Measurements from ENCODE around the gene TBATA.

The TBATA gene

GRCh38 chr10:70761031-70761601 lies 24.1 kb downstream of the TBATA start:
- no peak for DNase-seq (ENCODE audit: low read depth)

DNA sequence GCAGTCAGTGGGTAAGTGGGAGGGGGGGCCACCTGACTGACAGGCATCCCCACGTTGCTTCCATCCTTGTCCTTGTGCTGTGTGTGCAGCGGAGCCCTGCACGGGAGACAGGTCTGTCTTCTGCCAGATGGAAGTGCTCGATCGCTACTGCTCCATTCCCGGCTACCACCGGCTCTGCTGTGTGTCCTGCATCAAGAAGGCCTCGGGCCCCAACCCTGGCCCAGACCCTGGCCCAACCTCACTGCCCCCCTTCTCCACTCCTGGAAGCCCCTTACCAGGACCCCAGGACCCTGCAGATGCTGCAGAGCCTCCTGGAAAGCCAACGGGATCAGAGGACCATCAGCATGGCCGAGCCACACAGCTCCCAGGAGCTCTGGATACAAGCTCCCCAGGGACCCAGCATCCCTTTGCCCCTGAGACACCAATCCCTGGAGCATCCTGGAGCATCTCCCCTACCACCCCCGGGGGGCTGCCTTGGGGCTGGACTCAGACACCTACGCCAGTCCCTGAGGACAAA lies 24.8 kb downstream of the TBATA start:
- no peak for DNase-seq (ENCODE audit: low read depth)

GRCh38 chr10:70759781-70760180 lies 25.4 kb downstream of the TBATA start:
- DNase-seq (ENCODE audit: low read depth) = no peak

- DNase-seq (ENCODE audit: low read depth) = peak; percentile 57
These were observed 26.2 kb downstream of the TBATA start for GRCh38 chr10:70758757-70759514.

- DNase-seq (ENCODE audit: low read depth) = no peak
These were observed 27.3 kb downstream of the TBATA start for GRCh38 chr10:70757856-70758255.

- DNase-seq (ENCODE audit: low read depth) = no peak
These were observed 28.3 kb downstream of the TBATA start for GRCh38 chr10:70756700-70757360.

DNA sequence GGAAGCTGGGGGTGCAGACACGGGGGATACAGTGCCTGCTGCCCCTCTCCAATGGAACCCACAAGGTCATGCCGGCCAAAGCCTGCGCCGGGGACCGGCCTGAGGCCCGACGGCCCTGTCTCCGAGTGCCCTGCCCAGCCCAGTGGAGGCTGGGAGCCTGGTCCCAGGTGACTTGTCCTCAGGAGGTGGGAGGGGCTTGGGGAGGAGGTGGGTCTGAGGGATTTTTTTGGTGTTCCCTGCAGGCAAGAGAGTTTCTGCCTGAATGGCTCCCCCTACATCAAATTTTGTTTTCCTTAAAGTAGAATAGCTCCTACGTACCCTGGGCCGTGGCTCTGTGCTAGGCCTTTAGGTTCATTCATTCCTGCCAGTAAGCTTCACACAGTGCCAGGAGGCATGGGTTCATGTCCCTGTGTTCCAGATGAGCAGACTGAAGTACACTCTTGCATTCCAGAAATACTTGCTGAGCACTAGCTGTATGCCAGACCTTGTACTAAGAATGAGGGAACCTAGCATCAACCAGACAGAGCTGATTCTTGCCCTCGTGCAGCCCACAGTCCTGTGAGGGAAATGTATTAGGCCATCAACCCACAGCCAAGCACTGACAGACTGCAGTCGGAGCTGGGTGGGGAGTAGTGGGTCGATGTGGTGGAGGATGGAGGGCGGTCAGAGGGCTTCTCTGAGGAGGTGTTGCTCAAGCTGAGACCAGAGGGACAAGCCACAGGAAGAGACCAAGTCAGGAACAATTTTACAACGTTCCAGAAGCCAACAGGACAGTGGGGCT lies 31.1 kb downstream of the TBATA start:
- peak; percentile 6 for DNase-seq (ENCODE audit: low read depth)

DNA sequence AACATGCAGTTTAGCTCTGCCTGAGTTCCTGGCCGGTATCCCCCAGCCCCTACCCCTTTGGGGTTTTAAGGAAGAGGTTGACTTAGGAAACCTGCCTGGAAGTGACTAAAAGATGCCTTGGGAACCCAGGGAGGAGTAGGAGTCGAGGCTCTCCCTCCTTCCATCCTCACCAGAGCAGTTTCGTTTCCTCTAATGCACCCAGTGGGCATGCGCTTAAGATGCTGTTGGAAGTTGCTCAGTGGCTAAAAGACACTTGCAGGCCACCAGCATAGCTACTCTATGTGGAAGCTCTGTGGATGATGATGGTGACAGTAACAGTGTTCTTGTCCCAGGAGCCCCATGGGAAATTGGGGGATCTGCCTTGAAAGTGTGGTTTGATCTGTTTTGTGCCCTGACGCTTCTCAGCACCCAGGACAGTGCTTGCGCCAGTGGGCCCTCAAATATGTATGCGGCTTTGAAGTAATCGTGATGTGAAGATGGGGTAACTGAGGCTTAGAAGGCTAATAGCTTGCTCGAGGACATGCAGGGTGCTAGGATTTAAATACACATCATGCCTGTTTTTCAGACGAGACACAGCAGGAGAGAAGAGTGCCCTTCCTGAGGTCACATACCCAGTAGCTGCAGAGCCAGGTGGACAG lies 32.0 kb downstream of the TBATA start:
- DNase-seq (ENCODE audit: low read depth) = no peak

DNA sequence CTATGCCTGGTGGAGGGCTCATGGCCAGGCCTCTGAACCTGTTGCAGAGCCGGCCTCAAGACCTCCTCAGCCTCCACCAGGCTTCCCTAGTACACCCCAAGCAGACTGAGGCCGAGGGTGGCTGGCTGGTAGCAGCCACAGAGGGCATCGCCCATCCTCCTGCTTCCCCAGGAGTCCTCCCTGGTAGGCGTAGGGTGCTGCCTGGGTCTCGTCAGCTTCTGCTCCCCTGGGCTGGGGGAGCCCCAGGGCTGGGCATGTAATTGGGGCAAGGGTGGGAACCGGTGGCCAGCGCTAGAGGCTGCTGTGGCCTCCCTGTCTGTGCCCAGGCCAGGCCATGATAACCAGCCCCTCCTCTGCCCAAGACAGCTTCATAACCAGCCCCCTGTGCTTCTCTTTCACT lies 32.6 kb downstream of the TBATA start:
- no peak for DNase-seq (ENCODE audit: low read depth)

- no peak for DNase-seq (ENCODE audit: low read depth)
These were observed 33.2 kb downstream of the TBATA start for GRCh38 chr10:70751991-70752390.

DNA sequence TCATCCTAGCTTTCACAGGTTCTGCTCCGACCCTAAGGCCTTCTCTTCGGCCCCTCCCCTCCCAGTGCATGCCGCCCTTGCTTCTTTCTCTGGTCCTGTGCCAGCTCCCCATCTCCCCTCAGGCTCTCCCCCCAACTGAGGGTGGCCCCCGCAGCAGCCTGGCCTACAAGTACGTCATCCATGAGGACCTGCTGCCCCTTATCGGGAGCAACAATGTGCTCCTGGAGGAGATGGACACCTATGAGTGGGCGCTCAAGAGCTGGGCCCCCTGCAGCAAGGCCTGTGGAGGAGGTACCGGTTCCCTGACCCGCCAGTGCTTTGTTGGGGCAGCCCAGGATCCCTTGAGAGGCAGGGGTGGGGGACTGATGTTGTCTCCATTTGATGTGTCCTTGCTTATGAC lies 33.8 kb downstream of the TBATA start:
- DNase-seq (ENCODE audit: low read depth) = no peak

- DNase-seq (ENCODE audit: low read depth) = no peak
These were observed 34.9 kb downstream of the TBATA start for GRCh38 chr10:70750156-70750703.

- no peak for DNase-seq (ENCODE audit: low read depth)
These were observed 35.4 kb downstream of the TBATA start for GRCh38 chr10:70749756-70750155.

- DNase-seq (ENCODE audit: low read depth) = no peak
These were observed 36.2 kb downstream of the TBATA start for GRCh38 chr10:70748801-70749573.

GRCh38 chr10:70748305-70748704 lies 36.9 kb downstream of the TBATA start:
- no peak for DNase-seq (ENCODE audit: low read depth)

DNA sequence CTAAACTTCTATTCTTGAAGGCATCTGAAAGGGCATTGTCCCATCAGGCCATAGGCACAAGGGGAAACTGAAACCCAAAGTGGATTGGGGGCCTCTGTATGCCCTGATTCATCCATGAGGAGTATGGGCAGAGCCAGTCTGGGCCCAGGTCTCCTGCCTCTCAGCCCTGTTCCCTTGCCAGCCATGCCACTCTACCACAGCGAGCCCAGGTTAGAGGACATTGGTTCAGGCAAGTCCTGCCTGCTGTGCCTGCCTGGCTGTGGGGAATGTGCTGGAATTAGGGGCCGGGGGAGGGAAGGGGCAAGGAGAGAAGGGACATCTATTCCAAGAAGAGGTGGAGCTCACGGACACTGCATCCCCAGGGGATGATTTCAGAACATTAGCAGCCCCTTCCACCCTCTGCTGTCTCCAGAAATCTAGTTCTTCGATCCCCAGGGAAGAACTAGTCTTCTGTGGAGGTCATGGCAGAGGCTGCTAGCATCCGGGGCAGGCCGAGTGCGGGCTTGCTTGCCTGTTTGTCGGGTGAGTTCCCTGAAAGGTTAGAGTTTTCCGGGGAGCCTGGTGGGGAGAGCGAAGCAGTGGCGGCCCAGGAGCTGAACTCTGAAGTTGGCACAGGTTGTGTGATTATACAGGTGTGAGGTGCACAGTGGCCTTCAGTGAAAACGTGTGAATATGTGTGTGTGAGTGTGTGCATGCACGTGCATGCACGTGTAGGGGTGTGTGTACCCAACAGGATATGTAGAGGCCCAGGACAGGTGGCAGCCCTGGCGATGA lies 37.8 kb downstream of the TBATA start:
- DNase-seq (ENCODE audit: low read depth) = no peak

DNA sequence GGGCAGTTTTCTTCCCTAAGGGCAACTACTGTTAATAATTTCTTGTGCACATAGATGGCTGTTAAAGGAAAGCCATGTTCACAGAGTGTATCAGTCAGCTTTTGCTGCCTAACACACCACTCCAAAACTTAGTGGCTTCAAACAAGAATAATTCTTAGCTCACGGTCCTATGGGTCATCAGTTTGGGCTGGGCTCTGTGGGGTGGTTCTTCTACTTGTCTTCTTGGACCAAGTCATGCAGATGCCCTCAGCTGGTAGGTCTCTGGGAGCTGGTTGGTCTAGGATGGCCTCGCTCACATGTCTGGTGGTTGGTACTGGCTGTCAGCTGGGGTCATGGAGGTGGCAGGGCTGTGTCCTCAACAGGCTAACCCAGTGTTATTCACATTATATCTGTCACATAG lies 39.6 kb downstream of the TBATA start:
- no peak for DNase-seq (ENCODE audit: low read depth)

DNA sequence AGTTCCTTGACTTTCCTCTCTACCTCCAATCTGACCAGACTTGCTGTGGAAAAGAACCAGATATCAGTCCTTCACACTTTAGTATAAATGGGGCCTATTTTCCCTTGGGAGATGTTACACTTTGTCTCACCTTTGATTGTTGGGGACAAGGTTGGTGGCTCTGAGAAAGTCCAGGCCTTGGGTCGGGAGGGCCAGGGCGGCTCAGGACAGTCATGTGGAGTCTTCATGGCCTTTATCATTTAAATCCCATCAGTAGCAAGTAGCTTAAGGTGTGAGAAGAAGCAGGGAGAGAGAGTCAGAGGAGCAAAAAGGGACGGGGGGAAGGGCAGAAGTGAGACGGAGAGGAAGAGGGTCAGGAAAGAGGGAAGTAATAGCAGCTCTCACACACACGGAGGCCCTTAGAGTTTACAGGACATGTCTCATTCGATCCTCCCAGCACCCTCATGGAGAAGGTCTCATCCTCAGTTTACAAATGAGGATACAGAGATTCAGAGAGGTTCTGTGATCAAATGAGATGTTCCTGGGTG lies 40.5 kb downstream of the TBATA start:
- DNase-seq (ENCODE audit: low read depth) = no peak

- DNase-seq (ENCODE audit: low read depth) = no peak
These were observed 41.3 kb downstream of the TBATA start for GRCh38 chr10:70743879-70744278.

DNA sequence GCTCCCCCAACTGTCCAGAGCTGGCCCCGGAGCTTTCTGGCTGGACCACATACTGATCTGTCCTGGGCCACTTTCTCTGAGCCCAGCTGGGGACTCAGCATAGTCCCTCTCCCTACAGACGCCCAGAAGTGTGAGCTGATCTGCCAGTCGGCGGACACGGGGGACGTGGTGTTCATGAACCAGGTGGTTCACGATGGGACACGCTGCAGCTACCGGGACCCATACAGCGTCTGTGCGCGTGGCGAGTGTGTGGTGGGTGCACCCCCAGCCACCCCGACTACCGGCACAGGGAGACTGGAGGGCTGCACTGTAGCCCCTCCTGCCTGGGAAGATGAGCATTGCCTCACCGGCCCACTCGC lies 41.8 kb downstream of the TBATA start:
- DNase-seq (ENCODE audit: low read depth) = no peak
